ENCODE data around the gene ANKRD39. TPM values are rescaled to one million over a fixed set of nuclear protein-coding genes. Genes with fewer than 3 reads are reported as not detected.
"Not testable (repeated sequence)": the region's sequence is repeated elsewhere in the genome, so short reads cannot be mapped to it uniquely, and the experiment has no call there.

The ANKRD39 gene
- total RNA-seq, 1 donor from 2014 or later = 25.7 TPM

DNA sequence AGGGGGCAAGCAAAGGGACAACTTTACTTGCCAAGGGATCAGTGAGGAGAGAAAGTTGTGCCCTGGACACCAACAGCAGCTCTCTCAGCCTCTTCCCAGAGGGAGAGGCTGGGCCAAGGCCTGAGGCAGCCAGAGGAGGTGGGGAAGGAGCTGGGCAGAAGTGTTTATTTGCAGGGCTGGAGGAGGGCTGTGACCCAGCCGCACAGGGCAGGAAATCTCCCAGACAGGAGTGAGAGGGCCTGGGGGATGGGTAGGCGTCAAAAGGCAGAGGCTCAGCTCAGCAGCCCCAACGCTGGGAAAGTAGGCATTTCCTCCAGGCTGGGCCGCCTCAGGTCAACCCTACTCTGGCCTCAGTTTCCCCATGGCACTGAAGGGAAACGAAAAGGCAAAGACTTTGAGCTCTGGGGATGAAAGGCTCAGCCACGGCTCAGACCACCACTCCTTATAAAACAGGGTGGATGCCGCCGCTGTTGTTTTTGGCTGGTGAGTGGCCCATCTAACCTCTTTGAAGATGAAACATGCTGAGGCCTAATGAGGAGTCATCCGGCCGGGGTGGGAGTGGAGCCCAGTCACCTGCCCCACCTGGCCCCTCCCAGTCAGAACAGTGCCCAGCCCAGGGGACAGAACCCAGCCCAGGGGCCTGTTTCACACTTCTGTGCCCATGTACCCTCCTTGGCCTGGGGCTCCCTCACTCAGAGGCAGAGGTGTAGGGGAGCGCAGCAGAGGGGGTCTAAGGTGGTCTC, 33.9 kb upstream of the ANKRD39 start:
- Mint-ChIP-seq H3K27ac (ENCODE audit: unreplicated experiment) (no peak overlapping the region), H3K4me3 (ENCODE audit: unreplicated experiment) (no peak overlapping the region)
- TF ChIP-seq, protein P1, sequence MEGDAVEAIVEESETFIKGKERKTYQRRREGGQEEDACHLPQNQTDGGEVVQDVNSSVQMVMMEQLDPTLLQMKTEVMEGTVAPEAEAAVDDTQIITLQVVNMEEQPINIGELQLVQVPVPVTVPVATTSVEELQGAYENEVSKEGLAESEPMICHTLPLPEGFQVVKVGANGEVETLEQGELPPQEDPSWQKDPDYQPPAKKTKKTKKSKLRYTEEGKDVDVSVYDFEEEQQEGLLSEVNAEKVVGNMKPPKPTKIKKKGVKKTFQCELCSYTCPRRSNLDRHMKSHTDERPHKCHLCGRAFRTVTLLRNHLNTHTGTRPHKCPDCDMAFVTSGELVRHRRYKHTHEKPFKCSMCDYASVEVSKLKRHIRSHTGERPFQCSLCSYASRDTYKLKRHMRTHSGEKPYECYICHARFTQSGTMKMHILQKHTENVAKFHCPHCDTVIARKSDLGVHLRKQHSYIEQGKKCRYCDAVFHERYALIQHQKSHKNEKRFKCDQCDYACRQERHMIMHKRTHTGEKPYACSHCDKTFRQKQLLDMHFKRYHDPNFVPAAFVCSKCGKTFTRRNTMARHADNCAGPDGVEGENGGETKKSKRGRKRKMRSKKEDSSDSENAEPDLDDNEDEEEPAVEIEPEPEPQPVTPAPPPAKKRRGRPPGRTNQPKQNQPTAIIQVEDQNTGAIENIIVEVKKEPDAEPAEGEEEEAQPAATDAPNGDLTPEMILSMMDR (IDR thresholded peaks at IDR 0.05; ENCODE audit: partially characterized antibody, unreplicated experiment) = no peak

DNA sequence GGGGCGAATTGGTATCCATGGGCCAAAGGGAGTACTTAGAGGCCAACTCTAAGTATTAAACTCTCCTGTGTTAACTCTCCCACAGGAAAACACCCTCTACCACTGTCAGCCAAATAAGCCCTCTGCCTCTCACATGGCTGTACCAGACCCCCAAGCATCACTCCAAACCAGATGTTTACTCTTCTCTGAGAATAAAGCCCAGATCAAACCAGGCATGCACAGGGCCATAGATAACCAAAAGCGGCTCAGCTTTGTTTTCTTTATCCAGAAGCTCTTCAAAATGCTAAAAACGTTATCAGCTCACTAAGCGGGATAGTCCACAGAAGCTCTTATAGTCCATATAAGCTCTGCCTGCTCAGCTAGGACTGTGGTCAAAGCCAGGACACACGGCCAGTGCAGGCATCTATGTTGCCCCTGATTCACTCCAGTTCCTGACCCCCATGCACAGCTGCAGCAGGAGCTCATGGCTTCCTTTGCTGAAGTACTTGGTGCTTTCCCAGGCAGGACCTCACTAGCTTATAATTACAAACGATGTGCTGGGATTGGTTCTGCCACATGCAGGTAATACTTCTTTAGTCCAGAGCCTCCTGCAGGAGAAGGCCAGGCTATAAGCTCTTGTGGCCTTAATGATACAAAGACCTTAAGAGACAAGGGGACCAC, 33.0 kb upstream of the ANKRD39 start:
- TF ChIP-seq, protein P1 (IDR thresholded peaks at IDR 0.05; ENCODE audit: partially characterized antibody, unreplicated experiment) = no peak
- H3K36me3 Mint-ChIP-seq (ENCODE audit: unreplicated experiment) = no peaks in the 10 kb centered on the region
- no peaks in the 10 kb centered on the region for H3K27me3 Mint-ChIP-seq (ENCODE audit: unreplicated experiment)
- peaks cover 7% of the 10 kb centered on the region for H3K9me3 Mint-ChIP-seq (ENCODE audit: unreplicated experiment)
- no peak overlapping the region for H3K27ac Mint-ChIP-seq (ENCODE audit: unreplicated experiment)
- no peak for DNase-seq
- no peak overlapping the region for H3K4me3 Mint-ChIP-seq (ENCODE audit: unreplicated experiment)
- peaks cover 4% of the 10 kb centered on the region for H3K4me1 Mint-ChIP-seq (ENCODE audit: low read depth, unreplicated experiment)

More for the DNA sequence above, 33.9 kb upstream of the ANKRD39 start:
- H3K9me3 Mint-ChIP-seq (ENCODE audit: unreplicated experiment) = peaks cover 9% of the 10 kb centered on the region
- peaks cover 2% of the 10 kb centered on the region for H3K27me3 Mint-ChIP-seq (ENCODE audit: unreplicated experiment)
- peaks cover 7% of the 10 kb centered on the region for H3K4me1 Mint-ChIP-seq (ENCODE audit: low read depth, unreplicated experiment)
- no peak for DNase-seq
- no peaks in the 10 kb centered on the region for H3K36me3 Mint-ChIP-seq (ENCODE audit: unreplicated experiment)

DNA sequence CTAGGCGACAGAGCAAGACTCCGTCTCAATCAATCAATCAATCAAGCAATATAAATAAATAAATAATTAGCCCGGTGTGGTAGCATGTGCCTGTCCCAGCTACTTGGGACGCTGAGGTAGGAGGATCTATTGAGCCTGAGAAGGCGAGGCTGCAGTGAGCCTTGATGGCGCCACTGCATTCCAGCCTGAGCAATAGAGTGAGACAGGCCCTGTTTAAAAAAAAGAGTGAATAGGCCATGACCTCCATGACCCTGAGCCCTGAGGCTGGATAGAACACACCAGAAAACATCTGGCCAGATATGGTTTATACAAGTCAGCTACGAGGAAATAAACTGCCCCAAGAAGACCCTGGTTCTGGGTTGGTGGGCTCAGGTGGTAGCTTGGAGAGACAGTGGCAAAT, 32.4 kb upstream of the ANKRD39 start:
- TF ChIP-seq, protein P1 (IDR thresholded peaks at IDR 0.05; ENCODE audit: partially characterized antibody, unreplicated experiment) = no peak
- Mint-ChIP-seq H3K27ac (ENCODE audit: unreplicated experiment) (no peak overlapping the region), H3K36me3 (ENCODE audit: unreplicated experiment) (no peaks in the 10 kb centered on the region), H3K4me3 (ENCODE audit: unreplicated experiment) (no peak overlapping the region), H3K27me3 (ENCODE audit: unreplicated experiment) (no peaks in the 10 kb centered on the region), H3K4me1 (ENCODE audit: low read depth, unreplicated experiment) (peaks cover 4% of the 10 kb centered on the region), H3K9me3 (ENCODE audit: unreplicated experiment) (peaks cover 7% of the 10 kb centered on the region)
- no peak for DNase-seq

DNA sequence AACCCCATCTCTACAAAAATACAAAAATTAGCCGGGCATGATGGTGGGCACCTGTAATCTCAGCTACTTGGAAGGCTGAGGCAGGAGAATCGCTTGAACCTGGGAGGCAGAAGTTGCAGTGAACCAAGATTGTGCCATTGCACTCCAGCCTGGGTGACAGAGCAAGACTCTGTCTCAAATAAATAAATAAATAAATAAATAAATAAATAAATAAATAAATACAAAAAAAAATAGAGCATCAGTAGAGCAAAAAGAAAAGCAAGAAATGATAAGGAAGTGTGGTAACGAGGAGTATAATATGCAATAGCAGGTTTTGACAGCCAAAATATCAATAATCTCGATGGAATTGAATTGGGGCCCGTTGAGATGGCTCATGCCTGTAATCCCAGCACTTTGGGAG, 31.7 kb upstream of the ANKRD39 start:
- not testable (repeated sequence) for DNase-seq; H3K36me3 Mint-ChIP-seq (ENCODE audit: unreplicated experiment); H3K4me3 Mint-ChIP-seq (ENCODE audit: unreplicated experiment); H3K4me1 Mint-ChIP-seq (ENCODE audit: low read depth, unreplicated experiment); H3K27ac Mint-ChIP-seq (ENCODE audit: unreplicated experiment); H3K9me3 Mint-ChIP-seq (ENCODE audit: unreplicated experiment); H3K27me3 Mint-ChIP-seq (ENCODE audit: unreplicated experiment)

DNA sequence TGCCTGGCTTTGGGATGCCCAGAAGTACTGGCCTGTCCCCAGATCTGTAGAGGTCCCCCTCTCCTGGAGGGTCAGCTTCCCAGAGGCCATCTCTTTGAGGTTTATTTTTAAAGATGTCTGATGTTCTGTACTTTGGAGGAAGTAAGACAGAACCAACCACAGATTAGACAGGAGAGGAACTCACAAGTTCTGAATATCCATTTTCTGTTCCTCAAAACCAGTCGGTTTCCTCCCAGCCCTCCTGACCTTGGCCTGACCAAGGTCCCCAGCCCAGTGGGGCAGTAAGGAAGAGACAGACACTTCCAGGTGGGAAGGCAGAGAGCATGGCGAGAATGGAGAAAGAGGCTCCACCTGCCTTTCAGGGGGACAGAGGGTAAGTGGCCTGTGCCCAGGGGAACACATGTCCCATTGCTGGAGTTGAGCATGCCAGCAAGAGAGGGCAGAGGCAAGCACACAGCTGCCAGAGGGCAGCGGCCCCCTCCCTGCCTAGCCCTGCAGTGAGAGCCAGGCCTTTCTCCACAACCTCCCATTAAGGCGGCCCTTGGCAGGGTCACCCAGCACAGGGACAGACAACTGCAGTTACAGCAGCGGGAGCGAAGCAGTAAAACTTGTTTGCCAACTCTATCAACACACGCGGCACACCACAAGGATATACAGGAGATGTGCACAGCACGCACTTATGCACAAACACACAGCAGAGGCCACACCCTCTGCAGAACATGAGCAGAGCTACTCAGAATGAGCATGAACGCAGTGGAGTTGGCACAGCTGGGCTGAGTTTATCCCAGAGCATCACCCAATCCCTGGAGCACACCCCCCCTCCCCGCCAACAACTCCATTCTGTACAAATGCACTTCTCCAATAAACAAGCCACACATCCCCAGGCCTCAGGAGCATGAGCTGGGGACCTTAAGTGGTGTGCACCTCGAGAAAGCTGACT, 30.5 kb upstream of the ANKRD39 start:
- Mint-ChIP-seq H3K36me3 (ENCODE audit: unreplicated experiment) (no peaks in the 10 kb centered on the region), H3K27ac (ENCODE audit: unreplicated experiment) (no peak overlapping the region), H3K9me3 (ENCODE audit: unreplicated experiment) (peaks cover 7% of the 10 kb centered on the region), H3K27me3 (ENCODE audit: unreplicated experiment) (peaks cover 2% of the 10 kb centered on the region), H3K4me3 (ENCODE audit: unreplicated experiment) (no peak overlapping the region), H3K4me1 (ENCODE audit: low read depth, unreplicated experiment) (no peaks in the 10 kb centered on the region)
- DNase-seq = no peak
- TF ChIP-seq, protein P1 (IDR thresholded peaks at IDR 0.05; ENCODE audit: partially characterized antibody, unreplicated experiment) = no peak

Data from glutamatergic neuron (in vitro differentiated cells).